Nephron (organoid): ENCODE data around the gene ACSL6.

Source experiments
- H3K27ac Mint-ChIP-seq, 3 experiments: 2 replicates each; pipeline ENCODE4 v1.8.0; 2020; ENCODE audit warnings: mixed read lengths in 3 of 3, mild to moderate bottlenecking in 2 of 3, moderate library complexity in 1 of 3
- H3K27me3 Mint-ChIP-seq: 2 replicates; pipeline ENCODE4 v1.8.0; 2021; ENCODE audit warnings: low read depth, mild to moderate bottlenecking, moderate library complexity, mixed read lengths
- H3K36me3 Mint-ChIP-seq: 2 replicates; pipeline ENCODE4 v1.8.0; 2020; ENCODE audit warnings: low read depth, mixed read lengths
- H3K4me1 Mint-ChIP-seq: 2 replicates; pipeline ENCODE4 v1.8.0; 2020; ENCODE audit warnings: mixed read lengths
- H3K4me3 Mint-ChIP-seq, 3 experiments: 2 replicates each; pipeline ENCODE4 v1.8.0; 2020; ENCODE audit warnings: mild to moderate bottlenecking in 3 of 3, mixed read lengths in 3 of 3, moderate library complexity in 2 of 3
- H3K9me3 Mint-ChIP-seq: 2 replicates; pipeline ENCODE4 v1.8.0; 2020; ENCODE audit warnings: mixed read lengths
- CTCF ChIP-seq, 3 experiments: fragments of 200-600 bp; sonication (generic); IDR thresholded peaks; one replicate each; pipeline ENCODE4 v1.5.0; 2021; ENCODE audit warnings: antibody characterized with exemption in 3 of 3; ENCODE audit not compliant: unreplicated experiment in 3 of 3

Gene ACSL6

GRCh38 chr5:132011622-132012343, at the start of gene ACSL6:
ACSL6 (minus strand) TSS chr5:132011658; CDS start chr5:132011553, 105 bp downstream.
- H3K4me1 Mint-ChIP-seq, result no peaks in the 10 kb centered on the region
- no peaks in the 10 kb centered on the region for H3K36me3 Mint-ChIP-seq
- no peaks in the 10 kb centered on the region for H3K9me3 Mint-ChIP-seq
- TF ChIP-seq CTCF (IDR thresholded peaks at IDR 0.05; ENCODE audit: unreplicated experiment in 3 of 3), result no peak
- no peak within 1 kb of the TSS for H3K27ac Mint-ChIP-seq
- peaks cover 74% of the 10 kb centered on the region for H3K27me3 Mint-ChIP-seq
- H3K4me3 Mint-ChIP-seq, result peak within 1 kb of the TSS; percentile 65 to 75 (median 74)

GRCh38 chr5:132060501-132061161, 49.2 kb upstream of the ACSL6 start, which contains the start of gene IL3:
IL3 (plus strand) TSS chr5:132060655; CDS start chr5:132060707, 52 bp downstream.
- Mint-ChIP-seq H3K36me3 (no peaks in the 10 kb centered on the region), H3K27me3 (peaks cover 16% of the 10 kb centered on the region), H3K27ac (no peak within 1 kb of the TSS), H3K9me3 (no peaks in the 10 kb centered on the region), H3K4me3 (no peak within 1 kb of the TSS), H3K4me1 (no peaks in the 10 kb centered on the region)
- TF ChIP-seq CTCF (IDR thresholded peaks at IDR 0.05; ENCODE audit: unreplicated experiment in 3 of 3), result no peak

GRCh38 chr5:132059696-132060500, 48.4 kb upstream of the ACSL6 start:
- Mint-ChIP-seq H3K27me3 (peaks cover 16% of the 10 kb centered on the region), H3K4me1 (no peaks in the 10 kb centered on the region), H3K27ac (no peak overlapping the region), H3K4me3 (no peak overlapping the region), H3K9me3 (no peaks in the 10 kb centered on the region), H3K36me3 (no peaks in the 10 kb centered on the region)
- TF ChIP-seq CTCF (IDR thresholded peaks at IDR 0.05; ENCODE audit: unreplicated experiment in 3 of 3), result no peak

GRCh38 chr5:132059043-132059695, 47.7 kb upstream of the ACSL6 start:
- TF ChIP-seq CTCF (IDR thresholded peaks at IDR 0.05; ENCODE audit: unreplicated experiment in 3 of 3), result no peak
- Mint-ChIP-seq H3K4me3 (no peak overlapping the region), H3K27ac (no peak overlapping the region), H3K36me3 (no peaks in the 10 kb centered on the region), H3K4me1 (no peaks in the 10 kb centered on the region), H3K27me3 (peaks cover 16% of the 10 kb centered on the region), H3K9me3 (no peaks in the 10 kb centered on the region)

GRCh38 chr5:132058646-132059042, 47.2 kb upstream of the ACSL6 start:
- no peak overlapping the region for H3K4me3 Mint-ChIP-seq
- H3K4me1 Mint-ChIP-seq, result no peaks in the 10 kb centered on the region
- no peak for TF ChIP-seq CTCF (IDR thresholded peaks at IDR 0.05; ENCODE audit: unreplicated experiment in 3 of 3)
- peaks cover 11% of the 10 kb centered on the region for H3K27me3 Mint-ChIP-seq
- H3K36me3 Mint-ChIP-seq, result no peaks in the 10 kb centered on the region
- H3K27ac Mint-ChIP-seq, result no peak overlapping the region
- no peaks in the 10 kb centered on the region for H3K9me3 Mint-ChIP-seq
